Immature natural killer cell (primary cell): ENCODE measurements around the gene COL23A1. TPM values are rescaled to one million over a fixed set of nuclear protein-coding genes. Genes with fewer than 3 reads are reported as not detected.
"Not testable (repeated sequence)": the region's sequence is repeated elsewhere in the genome, so short reads cannot be mapped to it uniquely, and the experiment has no call there.

ENCODE experiments used
- DNase-seq, 3 donors: peaks; one replicate each; pipeline ENCODE4 v3.0.0; 2022; ENCODE audit warnings: mixed read lengths in 1 of 3
- H3K27ac Mint-ChIP-seq, 6 donors: one replicate each; pipeline ENCODE4 v1.8.0; 2020; ENCODE audit warnings: mixed read lengths in 6 of 6, mild to moderate bottlenecking in 5 of 6, inconsistent platforms in 4 of 6, moderate library complexity in 3 of 6
- H3K27me3 Mint-ChIP-seq, 3 donors: one replicate each; pipeline ENCODE4 v1.8.0; 2020 to 2021; ENCODE audit warnings: low read depth in 3 of 3, mild to moderate bottlenecking in 3 of 3, mixed read lengths in 3 of 3, moderate library complexity in 3 of 3, inconsistent platforms in 1 of 3
- H3K36me3 Mint-ChIP-seq, 3 donors: one replicate each; pipeline ENCODE4 v1.8.0; 2020; ENCODE audit warnings: mixed read lengths in 3 of 3, inconsistent platforms in 2 of 3, mild to moderate bottlenecking in 2 of 3
- H3K4me1 Mint-ChIP-seq, 2 donors: one replicate each; pipeline ENCODE4 v1.8.0; 2020; ENCODE audit warnings: inconsistent platforms in 2 of 2, mild to moderate bottlenecking in 2 of 2, mixed read lengths in 2 of 2, moderate library complexity in 1 of 2
- H3K4me3 Mint-ChIP-seq, 5 donors: one replicate each; pipeline ENCODE4 v1.8.0; 2020; ENCODE audit warnings: mild to moderate bottlenecking in 5 of 5, mixed read lengths in 5 of 5, inconsistent platforms in 3 of 5, moderate library complexity in 3 of 5
- H3K9me3 Mint-ChIP-seq, 6 donors: one replicate each; pipeline ENCODE4 v1.8.0; 2020; ENCODE audit warnings: mild to moderate bottlenecking in 6 of 6, mixed read lengths in 6 of 6, inconsistent platforms in 4 of 6, moderate library complexity in 3 of 6
- polyA plus RNA-seq, 3 donors: library from polyadenylated mRNA; unstranded; fragments of 300-500 nt; fragmentation: Illumina TruSeq; gene quantifications; one replicate each; pipeline ENCODE4 v1.2.3, GENCODE V29; 2021

The COL23A1 gene
- polyA plus RNA-seq, 3 donors from 2014 or later: 0.40 to 0.78 TPM; not detected in 1

DNA sequence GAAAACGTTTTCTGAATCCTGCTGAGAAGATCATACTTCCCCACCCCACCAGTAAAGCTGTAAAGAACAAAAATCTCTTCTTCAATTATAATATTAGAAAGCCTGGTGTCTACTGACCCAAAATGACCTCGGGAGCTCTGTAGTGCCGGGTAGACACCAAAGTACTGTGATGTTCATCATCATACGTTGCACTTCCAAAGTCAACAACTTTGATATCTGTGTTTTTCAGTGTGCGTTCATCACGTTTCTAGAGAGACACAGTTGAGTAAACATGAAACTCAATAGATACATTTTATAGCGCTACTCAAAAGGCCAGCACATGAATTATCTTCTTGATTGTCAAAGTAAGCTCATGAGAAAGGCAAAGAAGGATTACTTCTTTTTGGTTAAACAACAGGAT, 22.1 kb upstream of the COL23A1 start:
- H3K27me3 Mint-ChIP-seq: no peaks in the 10 kb centered on the region
- H3K4me3 Mint-ChIP-seq: no peak overlapping the region
- peaks cover 26 to 57% (median 47%) of the 10 kb centered on the region in 3 donors for H3K36me3 Mint-ChIP-seq
- DNase-seq: no peak
- no peaks in the 10 kb centered on the region for H3K9me3 Mint-ChIP-seq
- no peak overlapping the region for H3K27ac Mint-ChIP-seq
- H3K4me1 Mint-ChIP-seq: peaks cover 6 to 43% of the 10 kb centered on the region in 2 donors

DNA sequence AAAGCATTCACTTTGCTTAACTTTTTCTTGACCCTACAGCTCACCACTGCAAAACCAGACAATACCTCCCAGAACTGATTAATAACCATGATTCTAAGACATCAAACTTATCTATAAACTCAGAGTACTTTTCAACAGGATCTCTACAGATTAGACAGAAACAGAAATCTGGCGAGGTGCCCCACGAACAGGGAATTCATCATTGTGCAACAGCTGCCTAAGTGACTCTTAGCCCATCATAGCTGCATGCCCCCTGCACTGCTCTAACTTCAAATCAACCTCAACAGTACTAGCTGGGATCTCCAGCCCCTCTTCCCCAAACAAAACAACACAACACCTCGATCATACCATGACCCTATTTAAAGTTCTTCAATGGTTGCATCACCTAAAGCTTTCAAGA, 16.1 kb upstream of the COL23A1 start:
- H3K27ac Mint-ChIP-seq: peak overlapping the region in 2 of 6 donors; percentile 30 to 58
- no peak for DNase-seq
- peaks cover 22 to 48% (median 28%) of the 10 kb centered on the region in 3 donors for H3K36me3 Mint-ChIP-seq
- H3K4me1 Mint-ChIP-seq: peaks cover 3 to 17% of the 10 kb centered on the region in 2 donors
- H3K4me3 Mint-ChIP-seq: no peak overlapping the region
- H3K9me3 Mint-ChIP-seq: no peaks in the 10 kb centered on the region
- H3K27me3 Mint-ChIP-seq: no peaks in the 10 kb centered on the region

DNA sequence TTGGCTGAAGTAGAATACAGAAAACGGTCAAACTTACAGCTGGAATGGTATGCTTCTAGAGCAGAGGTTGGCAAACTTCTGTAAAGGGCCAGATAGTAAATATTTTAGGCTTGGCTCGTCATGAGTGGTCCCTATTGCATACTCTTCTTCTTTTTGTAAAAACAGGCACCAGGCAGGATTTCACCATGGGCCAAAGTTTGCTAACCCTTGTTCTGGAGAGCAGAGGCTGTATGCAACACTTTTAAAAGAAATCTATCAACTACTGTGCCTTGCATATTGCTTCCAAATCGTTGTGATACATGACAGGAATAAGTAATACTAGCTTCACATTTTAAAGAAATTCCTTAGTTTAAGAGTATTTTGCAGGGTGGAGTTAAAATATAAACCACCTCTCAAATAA, 15.6 kb upstream of the COL23A1 start:
- Mint-ChIP-seq H3K9me3 (no peaks in the 10 kb centered on the region), H3K4me1 (peaks cover 3 to 12% of the 10 kb centered on the region in 2 donors), H3K4me3 (no peak overlapping the region), H3K27me3 (no peaks in the 10 kb centered on the region), H3K27ac (no peak overlapping the region), H3K36me3 (peaks cover 22 to 48% (median 24%) of the 10 kb centered on the region in 3 donors)
- no peak for DNase-seq

DNA sequence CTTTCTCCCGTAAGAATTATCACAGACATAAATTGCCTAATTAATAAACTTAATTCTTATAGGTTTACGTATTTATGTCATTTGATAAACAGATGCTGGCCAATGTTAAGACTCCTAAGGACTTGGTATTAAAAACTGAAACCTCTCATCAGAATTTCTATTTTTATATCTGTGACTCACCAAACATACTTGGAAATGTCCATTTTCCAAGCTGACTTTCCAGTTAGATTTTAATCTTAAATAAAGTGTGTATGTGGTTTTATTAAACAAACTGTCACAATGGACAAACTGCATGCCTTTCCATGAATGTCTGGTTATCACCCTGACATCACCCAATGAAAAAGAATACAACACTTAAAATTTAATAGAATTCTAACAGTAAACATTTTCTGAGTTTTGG, 12.6 kb upstream of the COL23A1 start:
- H3K27ac Mint-ChIP-seq: no peak overlapping the region
- no peaks in the 10 kb centered on the region for H3K27me3 Mint-ChIP-seq
- H3K36me3 Mint-ChIP-seq: peaks cover 12 to 33% (median 15%) of the 10 kb centered on the region in 3 donors
- H3K9me3 Mint-ChIP-seq: peaks cover 0 to 3% (median 0%) of the 10 kb centered on the region in 6 donors
- DNase-seq: no peak
- no peak overlapping the region for H3K4me3 Mint-ChIP-seq
- H3K4me1 Mint-ChIP-seq: peaks cover 0 to 6% of the 10 kb centered on the region in 2 donors

DNA sequence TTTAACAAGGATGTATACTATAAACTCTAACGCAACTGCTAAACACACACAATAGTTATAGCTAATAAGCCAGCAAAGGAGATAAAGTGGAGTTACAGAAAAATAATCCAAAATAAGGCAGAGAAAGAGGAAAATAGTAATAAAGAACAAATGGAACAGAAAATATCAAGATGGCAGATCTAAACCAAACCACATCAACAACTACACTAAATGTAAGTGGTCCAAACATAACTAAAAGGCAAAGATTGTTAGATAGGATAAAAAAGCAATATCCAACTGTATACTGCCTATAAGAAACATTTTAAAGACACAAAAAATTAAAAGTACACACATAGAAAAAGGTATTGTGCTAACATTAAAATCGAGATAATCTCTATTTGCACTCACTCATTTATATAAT, 5.6 kb upstream of the COL23A1 start:
- Mint-ChIP-seq H3K4me3 (no peak overlapping the region), H3K36me3 (peaks cover 14 to 20% (median 15%) of the 10 kb centered on the region in 3 donors), H3K4me1 (peaks cover 3% of the 10 kb centered on the region in 2 donors), H3K27me3 (peaks cover 0 to 11% (median 4%) of the 10 kb centered on the region in 3 donors), H3K9me3 (peaks cover 9 to 24% (median 15%) of the 10 kb centered on the region in 6 donors), H3K27ac (no peak overlapping the region)
- DNase-seq: no peak

DNA sequence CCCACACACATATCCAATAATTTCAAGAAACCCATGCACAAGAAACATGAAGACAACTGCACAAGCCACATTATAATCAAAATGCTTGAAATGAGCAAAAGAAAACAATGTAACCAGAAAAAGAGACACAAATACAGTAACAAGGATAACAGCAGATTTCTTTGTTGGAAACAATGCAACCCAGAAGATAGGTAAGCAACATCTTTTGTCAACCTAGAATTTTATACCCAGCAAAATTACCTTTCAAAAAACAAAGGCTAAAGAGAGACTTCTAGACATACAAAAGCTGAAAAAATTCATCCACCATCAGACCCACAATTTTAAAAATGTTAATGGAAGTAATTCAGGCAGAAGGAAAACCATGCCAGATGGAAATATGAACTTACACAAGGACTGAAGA, 5.0 kb upstream of the COL23A1 start:
- H3K27me3 Mint-ChIP-seq: peaks cover 1 to 14% (median 6%) of the 10 kb centered on the region in 3 donors
- H3K4me3 Mint-ChIP-seq: no peak overlapping the region
- H3K4me1 Mint-ChIP-seq: peaks cover 5 to 7% of the 10 kb centered on the region in 2 donors
- DNase-seq: no peak
- H3K9me3 Mint-ChIP-seq: peaks cover 9 to 24% (median 15%) of the 10 kb centered on the region in 6 donors
- no peak overlapping the region for H3K27ac Mint-ChIP-seq
- peaks cover 14 to 20% (median 14%) of the 10 kb centered on the region in 3 donors for H3K36me3 Mint-ChIP-seq

DNA sequence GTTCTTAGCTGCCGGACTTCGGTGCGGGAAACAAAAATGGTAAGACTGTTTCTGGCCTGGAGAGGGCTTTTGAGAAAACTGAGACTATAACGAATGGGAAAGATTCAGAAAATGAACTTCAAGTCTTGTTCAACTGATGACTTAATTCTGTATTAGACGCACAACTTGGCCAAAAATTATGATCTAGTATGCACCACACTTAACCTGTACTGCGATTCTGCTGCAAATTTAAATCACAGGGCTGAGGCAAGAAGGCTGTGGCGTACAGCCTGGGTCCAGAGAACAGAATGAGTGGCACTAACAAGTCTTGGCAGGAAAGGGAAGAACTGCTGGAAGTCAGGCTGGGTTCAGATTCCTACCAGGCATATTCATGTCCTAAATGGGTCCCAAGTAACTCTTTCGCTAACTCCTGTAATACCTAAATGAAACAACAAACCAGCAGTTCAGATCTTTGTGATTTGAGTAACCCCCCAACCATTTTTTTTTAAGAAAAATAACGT, 781 bp upstream of the COL23A1 start:
- H3K36me3 Mint-ChIP-seq: peaks cover 14 to 17% (median 14%) of the 10 kb centered on the region in 3 donors
- H3K4me3 Mint-ChIP-seq: peak overlapping the region; percentile 82 to 89 (median 87)
- H3K27ac Mint-ChIP-seq: no peak overlapping the region
- H3K9me3 Mint-ChIP-seq: peaks cover 9 to 22% (median 14%) of the 10 kb centered on the region in 6 donors
- H3K27me3 Mint-ChIP-seq: peaks cover 4 to 22% (median 6%) of the 10 kb centered on the region in 3 donors
- peaks cover 6 to 7% of the 10 kb centered on the region in 2 donors for H3K4me1 Mint-ChIP-seq
- DNase-seq: no peak

DNA sequence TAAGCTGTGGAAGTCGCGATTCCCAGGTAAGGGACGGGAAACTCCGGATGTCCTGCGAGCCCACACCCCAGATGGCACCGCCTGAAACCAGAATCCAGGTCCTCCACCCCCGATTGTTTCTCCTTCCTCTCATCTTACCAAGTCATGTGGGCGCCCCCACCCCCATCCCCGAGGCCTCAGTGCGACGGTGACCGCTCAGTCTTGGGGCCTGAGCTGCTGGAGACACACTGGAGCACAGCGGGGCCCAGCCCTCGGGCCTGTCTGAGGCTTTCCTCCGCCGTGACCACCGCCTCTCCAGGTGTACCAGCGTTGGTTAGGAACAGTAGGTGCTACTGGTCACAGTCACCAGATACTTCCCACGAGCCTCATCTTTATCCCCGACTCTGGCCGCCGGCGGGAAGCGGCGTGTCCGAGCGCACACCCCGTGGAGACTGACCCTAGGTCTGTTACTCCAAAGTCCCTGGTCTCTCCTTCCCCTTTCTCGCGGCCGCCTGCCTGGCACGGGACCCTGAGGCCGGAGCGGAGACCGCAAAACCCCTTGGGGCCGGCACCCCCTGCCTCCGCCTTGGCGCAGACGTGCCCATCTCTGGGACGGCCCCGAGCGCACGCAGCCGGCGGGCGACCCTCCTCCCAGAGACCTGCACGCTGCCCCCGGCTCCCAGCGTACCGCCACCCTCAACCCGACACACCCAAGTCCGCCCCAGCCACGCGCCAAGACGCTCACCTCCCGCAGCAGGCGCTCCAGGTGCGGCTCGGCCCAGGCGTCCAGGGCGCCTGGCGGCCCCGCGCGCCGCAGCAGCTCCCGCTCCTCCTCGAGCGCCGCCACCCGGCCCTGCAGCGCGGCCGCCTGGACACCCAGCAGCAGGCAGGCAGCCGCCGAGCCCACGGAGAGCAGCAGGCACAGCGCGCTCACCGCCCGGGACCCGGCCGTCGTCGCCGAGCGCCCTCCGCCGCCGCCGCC, 733 bp downstream of the COL23A1 start:
- Mint-ChIP-seq H3K27ac (no peak overlapping the region), H3K9me3 (peaks cover 1 to 8% (median 5%) of the 10 kb centered on the region in 6 donors), H3K27me3 (peaks cover 3 to 22% (median 4%) of the 10 kb centered on the region in 3 donors), H3K4me3 (peak overlapping the region; percentile 57 to 71 (median 65)), H3K36me3 (peaks cover 3 to 7% (median 7%) of the 10 kb centered on the region in 3 donors), H3K4me1 (peaks cover 6 to 7% of the 10 kb centered on the region in 2 donors)
- DNase-seq: no peak

DNA sequence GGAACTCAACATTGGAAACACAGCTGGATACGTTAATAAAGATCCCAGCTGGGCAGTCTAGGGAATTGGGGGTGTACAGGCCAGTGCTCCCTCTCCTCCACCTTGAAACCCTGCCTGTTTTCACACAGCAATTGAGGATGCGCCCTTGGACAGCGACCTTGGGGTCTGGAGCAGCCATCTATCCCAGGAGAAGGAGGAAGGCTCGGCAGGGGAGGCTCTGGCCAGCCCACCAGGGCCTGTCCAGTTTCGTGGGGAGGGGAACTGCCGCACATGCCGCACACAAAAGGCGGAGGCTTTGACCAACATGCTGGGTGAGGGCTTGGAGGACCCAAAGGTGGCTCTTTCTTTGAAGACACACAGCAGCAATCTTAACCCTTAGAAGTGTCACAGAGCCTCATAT, 1.4 kb downstream of the COL23A1 start:
- H3K27me3 Mint-ChIP-seq: peaks cover 2 to 22% (median 4%) of the 10 kb centered on the region in 3 donors
- no peak overlapping the region for H3K27ac Mint-ChIP-seq
- no peak for DNase-seq
- H3K4me3 Mint-ChIP-seq: peak overlapping the region; percentile 57 to 71 (median 65)
- H3K4me1 Mint-ChIP-seq: peaks cover 6 to 7% of the 10 kb centered on the region in 2 donors
- peaks cover 0 to under 1% (median under 1%) of the 10 kb centered on the region in 6 donors for H3K9me3 Mint-ChIP-seq
- H3K36me3 Mint-ChIP-seq: no peaks in the 10 kb centered on the region

DNA sequence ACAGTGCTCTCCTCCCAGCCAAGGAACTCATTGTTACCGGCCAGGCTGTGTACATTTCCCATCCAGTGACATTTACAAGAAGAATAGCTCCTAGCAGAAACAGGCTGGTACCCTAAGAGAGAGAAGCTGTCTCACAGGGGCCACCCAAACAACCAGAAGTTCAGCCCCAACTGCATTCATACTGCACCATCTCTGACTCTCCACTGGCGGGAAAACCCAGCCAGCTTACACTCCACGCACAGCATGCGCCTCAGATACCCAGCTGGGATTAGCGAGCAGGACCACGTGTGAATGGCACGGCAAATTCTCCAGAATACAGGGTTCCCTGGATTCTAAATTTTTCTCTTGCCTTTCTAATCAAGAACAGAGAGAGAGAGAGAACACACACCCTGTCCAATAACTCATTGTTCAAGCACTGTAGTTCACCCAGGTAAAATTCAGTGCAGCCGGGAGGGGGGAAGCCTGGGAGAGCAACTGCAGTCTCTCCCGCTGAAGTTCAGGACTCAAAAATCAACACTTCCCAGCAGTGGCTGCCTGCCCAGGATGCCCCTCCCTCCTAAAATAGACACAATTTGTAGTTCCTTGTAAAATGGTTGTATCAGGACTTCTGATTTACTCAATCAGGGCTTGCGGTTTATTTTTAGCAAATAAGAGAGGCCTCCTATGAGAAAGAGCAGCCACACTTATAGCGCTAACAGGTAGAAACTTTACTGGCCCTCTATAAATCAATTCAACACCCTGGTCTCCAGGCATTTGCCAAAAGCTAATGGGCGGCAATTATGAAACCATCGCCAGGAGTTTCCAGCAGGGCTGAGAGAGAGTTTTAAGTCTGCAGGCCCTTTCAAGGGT, 2.2 kb downstream of the COL23A1 start:
- Mint-ChIP-seq H3K9me3 (no peaks in the 10 kb centered on the region), H3K27ac (no peak overlapping the region), H3K27me3 (peaks cover 2 to 22% (median 7%) of the 10 kb centered on the region in 3 donors), H3K4me3 (peak overlapping the region; percentile 29 to 65 (median 61)), H3K4me1 (peaks cover 6 to 7% of the 10 kb centered on the region in 2 donors), H3K36me3 (no peaks in the 10 kb centered on the region)
- no peak for DNase-seq

DNA sequence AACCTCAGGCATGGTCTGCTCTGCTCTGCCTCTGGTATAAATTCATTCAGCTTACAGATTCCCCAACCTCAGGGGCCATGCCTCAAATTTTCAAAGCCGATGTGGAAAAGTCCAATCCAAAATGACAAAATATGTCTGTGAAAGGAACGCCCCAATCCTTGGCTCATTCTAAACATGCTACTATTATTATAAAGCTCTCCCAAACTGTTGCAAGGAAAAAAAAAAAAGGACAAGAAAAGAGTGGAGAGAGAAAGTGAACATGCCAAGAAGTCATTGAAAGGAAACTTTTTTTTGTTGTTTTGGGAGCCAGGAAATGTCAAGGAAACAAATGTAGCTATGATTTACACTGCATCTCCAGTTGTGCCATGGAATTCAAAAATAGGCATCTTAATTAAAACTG, 3.8 kb downstream of the COL23A1 start:
- no peaks in the 10 kb centered on the region for H3K36me3 Mint-ChIP-seq
- H3K4me1 Mint-ChIP-seq: peaks cover 6 to 7% of the 10 kb centered on the region in 2 donors
- no peak overlapping the region for H3K4me3 Mint-ChIP-seq
- DNase-seq: no peak
- H3K27me3 Mint-ChIP-seq: peaks cover 6 to 17% (median 7%) of the 10 kb centered on the region in 3 donors
- H3K9me3 Mint-ChIP-seq: no peaks in the 10 kb centered on the region
- H3K27ac Mint-ChIP-seq: no peak overlapping the region

DNA sequence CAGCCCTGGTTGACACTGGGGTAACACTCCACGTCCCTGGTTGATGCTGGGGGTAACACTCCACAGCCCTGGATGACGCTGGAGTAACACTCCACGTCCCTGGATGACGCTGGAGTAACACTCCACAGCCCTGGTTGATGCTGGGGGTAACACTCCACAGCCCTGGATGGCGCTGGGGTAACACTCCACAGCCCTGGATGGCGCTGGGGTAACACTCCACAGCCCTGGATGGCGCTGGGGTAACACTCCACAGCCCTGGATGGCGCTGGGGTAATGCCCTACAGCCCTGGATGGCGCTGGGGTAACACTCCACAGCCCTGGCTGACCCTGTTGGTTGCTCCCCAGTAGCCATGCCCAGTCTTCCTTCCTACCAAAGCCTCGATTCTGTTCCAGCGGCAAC, 4.8 kb downstream of the COL23A1 start:
- not testable (repeated sequence) for H3K4me3 Mint-ChIP-seq, H3K9me3 Mint-ChIP-seq
- DNase-seq: peak in 1 of 3 donors; percentile 7

DNA sequence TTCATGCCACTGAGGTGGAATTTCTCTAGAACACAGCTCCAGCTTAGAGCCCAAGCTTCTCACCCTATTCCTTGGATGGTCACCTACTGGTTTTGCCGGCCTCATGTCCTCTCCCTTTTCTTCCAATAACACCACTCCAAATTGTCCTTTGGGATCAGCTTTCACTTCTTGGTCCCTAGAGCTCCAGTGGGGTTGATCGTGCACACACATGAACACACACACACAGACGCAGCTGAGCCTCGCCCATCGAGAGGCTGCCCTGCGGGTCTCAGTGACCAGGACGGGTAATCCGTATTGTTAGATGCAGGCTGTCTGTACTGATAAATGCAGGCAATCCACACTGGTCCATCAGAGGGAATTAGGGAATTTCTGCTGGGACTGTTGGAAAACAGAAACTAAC, 6.9 kb downstream of the COL23A1 start:
- Mint-ChIP-seq H3K4me1 (no peaks in the 10 kb centered on the region), H3K27me3 (peaks cover 4 to 9% (median 6%) of the 10 kb centered on the region in 3 donors), H3K9me3 (no peaks in the 10 kb centered on the region), H3K27ac (no peak overlapping the region), H3K36me3 (no peaks in the 10 kb centered on the region), H3K4me3 (no peak overlapping the region)
- DNase-seq: no peak

More for the DNA sequence above, 4.8 kb downstream of the COL23A1 start:
- H3K27ac Mint-ChIP-seq, H3K36me3 Mint-ChIP-seq, H3K27me3 Mint-ChIP-seq, H3K4me1 Mint-ChIP-seq: not testable (repeated sequence)
